PC-3 (cell line): ENCODE results near the gene CARD10. TPM values are rescaled to one million over a fixed set of nuclear protein-coding genes. Genes with fewer than 3 reads are reported as not detected.

Experiments used
- ATAC-seq: fragments of 200-7000 bp; cut with Tn5 transposase; 2 replicates; pipeline ENCODE4 v1.9.1; 2020; ENCODE audit warnings: mild to moderate bottlenecking, moderate library complexity
- BruUV-seq: library from RNA; stranded (reverse); fragments of 400-500 nt; replicated peaks from 2 replicates; lab custom pipeline; 2021; lab: Mats Ljungman, UMichigan
- CTCF ChIA-PET: fragments of 300-600 bp; sonication (Branson Sonifier 250); formaldehyde crosslinking; loops from one replicate; lab custom pipeline; 2022; ENCODE audit warnings: antibody characterized with exemption; lab: Charles Lee
- POLR2A ChIA-PET: fragments of 300-600 bp; sonication (Branson Sonifier 250); formaldehyde crosslinking; loops from one replicate; lab custom pipeline; 2022; ENCODE audit warnings: antibody characterized with exemption; ENCODE audit not compliant: unreplicated experiment; lab: Charles Lee
- DNase-seq: peaks from one replicate; pipeline ENCODE4 v3.0.0-alpha.2; 2015
- H2AFZ ChIP-seq: fragments of 300-600 bp; sonication (generic); 2 replicates; pipeline ENCODE4 v1.6.0; 2016; ENCODE audit warnings: antibody characterized with exemption, low read length
- H3F3A ChIP-seq: fragments of 300-600 bp; sonication (generic); one replicate; pipeline ENCODE4 v1.6.0; 2017; ENCODE audit warnings: antibody characterized with exemption, low read length, control low read depth, mild to moderate bottlenecking; ENCODE audit not compliant: unreplicated experiment
- H3K27ac ChIP-seq: fragments of 300-600 bp; sonication (generic); 2 replicates; pipeline ENCODE4 v1.5.1; 2016; ENCODE audit warnings: mild to moderate bottlenecking, low read length
- H3K27me3 ChIP-seq: fragments of 300-600 bp; sonication (generic); 2 replicates; pipeline ENCODE4 v1.6.1; 2016; ENCODE audit warnings: low read length, mixed read lengths
- H3K36me3 ChIP-seq: fragments of 300-600 bp; sonication (generic); 2 replicates; pipeline ENCODE4 v1.6.1; 2016; ENCODE audit warnings: low read depth, mixed run types, low read length, mixed read lengths
- H3K4me1 ChIP-seq: fragments of 300-600 bp; sonication (generic); 2 replicates; pipeline ENCODE4 v1.5.1; 2016; ENCODE audit warnings: low read length; ENCODE audit not compliant: insufficient read depth
- H3K4me2 ChIP-seq: fragments of 300-600 bp; sonication (generic); 2 replicates; pipeline ENCODE4 v1.6.0; 2016; ENCODE audit warnings: low read length
- H3K4me3 ChIP-seq: fragments of 300-600 bp; sonication (generic); 2 replicates; pipeline ENCODE4 v1.5.1; 2016; ENCODE audit warnings: mild to moderate bottlenecking, low read length, mixed read lengths
- H3K79me2 ChIP-seq: fragments of 300-600 bp; sonication (generic); 2 replicates; pipeline ENCODE4 v1.6.1; 2017; ENCODE audit warnings: low read length, mixed read lengths
- H3K9ac ChIP-seq: fragments of 300-600 bp; sonication (generic); 2 replicates; pipeline ENCODE4 v1.6.0; 2016; ENCODE audit warnings: mild to moderate bottlenecking, low read length
- H3K9me2 ChIP-seq: fragments of 300-600 bp; sonication (generic); replicated peaks from 2 replicates; pipeline ENCODE4 v1.6.1; 2016; ENCODE audit warnings: mixed run types, low read length, mixed read lengths
- H3K9me3 ChIP-seq: fragments of 300-600 bp; sonication (generic); 2 replicates; pipeline ENCODE4 v1.6.1; 2016; ENCODE audit warnings: low read length, mixed read lengths
- H4K20me1 ChIP-seq: fragments of 300-600 bp; sonication (generic); 2 replicates; pipeline ENCODE4 v1.6.1; 2016; ENCODE audit warnings: low read length, mixed read lengths
- CTCF ChIP-seq: fragments of 300-600 bp; sonication (generic); conservative IDR thresholded peaks from 2 replicates; pipeline ENCODE4 v1.5.1; 2017; ENCODE audit warnings: antibody characterized with exemption, low read depth, mild to moderate bottlenecking, low read length
- EZH2 ChIP-seq: fragments of 300-600 bp; sonication (generic); IDR thresholded peaks from one replicate; pipeline ENCODE4 v1.6.1; 2017; ENCODE audit warnings: antibody characterized with exemption, mild to moderate bottlenecking, low read length; ENCODE audit not compliant: unreplicated experiment
- EZH2phosphoT487 ChIP-seq: fragments of 300-600 bp; sonication (generic); IDR thresholded peaks from 2 replicates; pipeline ENCODE4 v1.6.1; 2018; ENCODE audit warnings: mild to moderate bottlenecking, antibody characterized with exemption, low read length, borderline replicate concordance
- intact Hi-C: fragments of 100-400 bp; cut with micrococcal nuclease; formaldehyde crosslinking; loops from 2 replicates; pipeline ENCODE4 v1.9.0; 2023
- total RNA-seq: library from RNA; depleted of rRNA; stranded (reverse); fragments of >200 nt; gene quantifications from 2 replicates; pipeline ENCODE4 v1.2.3, GENCODE V29; 2014

CARD10 gene
- total RNA-seq, 1 experiment from 2014 or later, result 20.7 TPM

- POLR2A ChIA-PET, result interaction anchor here (0.5 to 0.6 kb wide), 3 partner anchors 47 to 1144 kb away, joined by 3 to 39 read pairs (median 3); partner anchors contain the start of gene GTPBP1
- ATAC-seq, result peak; percentile 23
- Histone ChIP-seq H3K4me1 (peaks cover 40% of the 10 kb centered on the region), H3F3A (peaks cover 5% of the 10 kb centered on the region), H3K27ac (peak overlapping the region; percentile 75), H3K4me2 (peak overlapping the region; percentile 99), H3K79me2 (peaks cover 59% of the 10 kb centered on the region), H4K20me1 (peaks cover 13% of the 10 kb centered on the region), H3K36me3 (peaks cover 4% of the 10 kb centered on the region; the same call in 1 of the 2 replicates), H3K9me3 (no peaks in the 10 kb centered on the region), H3K9ac (peak overlapping the region; percentile 89), H3K4me3 (peak overlapping the region; percentile 87), H3K9me2 (no peaks in the 10 kb centered on the region), H2AFZ (peak overlapping the region; percentile 32), H3K27me3 (no peaks in the 10 kb centered on the region)
- peak; percentile 84 for DNase-seq
- CTCF ChIA-PET, result interaction anchor here (0.6 to 1.4 kb wide), 5 partner anchors 12 to 129 kb away, joined by 3 to 5 read pairs (median 5); no protein-coding TSS in a partner anchor
- intact Hi-C loops, result no loop called here
- BruUV-seq, result no TSS peak
- TF ChIP-seq CTCF (peak; percentile 74), EZH2 (no peak)
Measured at GRCh38 chr22:37561212-37562048, 42.2 kb upstream of the CARD10 start.

DNA sequence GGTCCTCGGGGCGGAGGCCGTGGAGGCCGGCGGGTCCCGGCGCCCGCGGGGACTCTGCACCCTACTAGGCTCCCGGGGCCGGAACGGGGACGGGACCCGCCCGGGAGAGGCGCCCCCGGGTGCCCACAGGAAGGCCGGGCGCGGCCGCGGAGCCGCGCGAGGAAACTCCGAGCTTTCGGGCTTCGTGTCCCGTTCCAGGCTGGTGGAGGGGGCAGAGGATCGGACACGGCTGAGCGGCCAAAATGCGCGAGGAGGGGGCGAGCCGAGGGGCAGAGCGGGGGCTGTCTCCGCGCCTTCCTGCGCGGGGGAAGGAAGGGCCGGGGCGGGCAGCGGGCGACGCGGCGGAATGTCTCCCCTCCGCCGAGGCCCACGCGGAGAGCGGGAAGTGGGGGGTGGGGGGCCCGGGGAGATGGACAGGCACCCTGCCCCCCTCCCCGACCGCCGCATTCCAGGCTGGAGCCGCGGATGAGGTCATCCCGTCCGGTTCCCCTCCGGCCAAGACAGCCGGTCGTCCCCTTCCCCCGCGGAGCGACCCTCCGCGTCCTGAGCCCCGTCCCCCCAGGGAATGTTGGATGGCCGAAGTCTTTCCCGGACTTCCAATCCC, 41.5 kb upstream of the CARD10 start:
- Histone ChIP-seq H3K9me3 (no peaks in the 10 kb centered on the region), H3K36me3 (0 out of 2 replicates have a peak, but pooled peaks cover 4% of the 10 kb centered on the region), H2AFZ (peak overlapping the region; percentile 32), H3F3A (peaks cover 5% of the 10 kb centered on the region), H3K27ac (peak overlapping the region; percentile 47), H3K4me3 (peak overlapping the region; percentile 87), H3K9me2 (no peaks in the 10 kb centered on the region), H3K9ac (peak overlapping the region; percentile 89), H3K27me3 (no peaks in the 10 kb centered on the region), H3K79me2 (peaks cover 52% of the 10 kb centered on the region), H3K4me1 (peaks cover 37% of the 10 kb centered on the region), H3K4me2 (peak overlapping the region; percentile 99), H4K20me1 (peaks cover 13% of the 10 kb centered on the region)
- POLR2A ChIA-PET, result interaction anchor here (0.6 kb wide), 1 partner anchor 1092 kb away, joined by 3 read pairs; no protein-coding TSS in a partner anchor
- CTCF ChIA-PET, result interaction anchor here (0.9 to 1.4 kb wide), 2 partner anchors 11 to 88 kb away, joined by 3 to 5 read pairs; no protein-coding TSS in a partner anchor
- BruUV-seq, result no TSS peak
- intact Hi-C loops, result no loop called here
- peak; percentile 9 for ATAC-seq
- no peak for TF ChIP-seq EZH2
- TF ChIP-seq EZH2phosphoT487, result no peak
- TF ChIP-seq CTCF, result no peak
- DNase-seq, result peak; percentile 27
